Measurements from ENCODE around the gene ADRB1. TPM values are rescaled to one million over a fixed set of nuclear protein-coding genes. Genes with fewer than 3 reads are reported as not detected.

Gene ADRB1
- total RNA-seq, 3 donors from 2014 or later: 0.66 to 2.4 (median 1.3) TPM

- Histone ChIP-seq H3K27me3 (peaks cover 0 to 20% of the 10 kb centered on the region in 2 donors), H3K36me3 (no peaks in the 10 kb centered on the region), H3K4me3 (no peak overlapping the region), H3K9me3 (no peaks in the 10 kb centered on the region), H3K27ac (no peak overlapping the region), H3K4me1 (no peaks in the 10 kb centered on the region)
- DNase-seq (ENCODE audit: low spot score in 2 of 2): no peak
- intact Hi-C loops (cut with DNase I; ENCODE audit: low total_unique reads): no loop called here
- TF ChIP-seq, protein P1, sequence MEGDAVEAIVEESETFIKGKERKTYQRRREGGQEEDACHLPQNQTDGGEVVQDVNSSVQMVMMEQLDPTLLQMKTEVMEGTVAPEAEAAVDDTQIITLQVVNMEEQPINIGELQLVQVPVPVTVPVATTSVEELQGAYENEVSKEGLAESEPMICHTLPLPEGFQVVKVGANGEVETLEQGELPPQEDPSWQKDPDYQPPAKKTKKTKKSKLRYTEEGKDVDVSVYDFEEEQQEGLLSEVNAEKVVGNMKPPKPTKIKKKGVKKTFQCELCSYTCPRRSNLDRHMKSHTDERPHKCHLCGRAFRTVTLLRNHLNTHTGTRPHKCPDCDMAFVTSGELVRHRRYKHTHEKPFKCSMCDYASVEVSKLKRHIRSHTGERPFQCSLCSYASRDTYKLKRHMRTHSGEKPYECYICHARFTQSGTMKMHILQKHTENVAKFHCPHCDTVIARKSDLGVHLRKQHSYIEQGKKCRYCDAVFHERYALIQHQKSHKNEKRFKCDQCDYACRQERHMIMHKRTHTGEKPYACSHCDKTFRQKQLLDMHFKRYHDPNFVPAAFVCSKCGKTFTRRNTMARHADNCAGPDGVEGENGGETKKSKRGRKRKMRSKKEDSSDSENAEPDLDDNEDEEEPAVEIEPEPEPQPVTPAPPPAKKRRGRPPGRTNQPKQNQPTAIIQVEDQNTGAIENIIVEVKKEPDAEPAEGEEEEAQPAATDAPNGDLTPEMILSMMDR (IDR thresholded peaks at IDR 0.05): no peak
- no peak for TF ChIP-seq POLR2A (IDR thresholded peaks at IDR 0.05)
- TF ChIP-seq POLR2AphosphoS5 (IDR thresholded peaks at IDR 0.05): no peak
Measured at GRCh38 chr10:114038819-114039218, 4.8 kb upstream of the ADRB1 start.

DNA sequence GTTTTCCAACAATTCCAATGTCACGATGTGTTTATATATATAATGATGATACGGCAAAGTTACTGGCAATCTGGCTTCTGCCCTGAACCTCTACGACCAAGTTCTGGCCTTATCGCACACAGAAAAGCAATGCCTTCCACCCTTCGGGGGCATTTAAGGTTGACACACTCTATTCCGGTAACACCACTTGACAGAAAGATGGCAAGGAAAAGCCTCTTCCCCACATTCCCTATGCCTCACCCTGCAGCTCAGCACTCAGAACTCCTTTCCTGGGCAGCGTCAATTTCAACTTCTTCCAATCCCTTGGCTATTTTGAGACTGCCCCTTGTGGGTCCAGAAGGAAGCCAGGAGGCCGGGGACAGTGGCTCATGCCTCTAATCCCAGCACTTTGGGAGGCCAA is 2.5 kb upstream of the ADRB1 start:
- intact Hi-C loops (cut with DNase I; ENCODE audit: low total_unique reads): no loop called here
- peaks cover 0 to 37% of the 10 kb centered on the region in 2 donors for H3K27me3 ChIP-seq
- H3K4me1 ChIP-seq: no peaks in the 10 kb centered on the region
- H3K9me3 ChIP-seq: no peaks in the 10 kb centered on the region
- no peak for DNase-seq (ENCODE audit: low spot score in 2 of 2)
- no peak overlapping the region for H3K4me3 ChIP-seq
- H3K36me3 ChIP-seq: no peaks in the 10 kb centered on the region
- H3K27ac ChIP-seq: no peak overlapping the region
- TF ChIP-seq, protein P1 (IDR thresholded peaks at IDR 0.05): no peak
- TF ChIP-seq POLR2A (IDR thresholded peaks at IDR 0.05) (no peak), POLR2AphosphoS5 (IDR thresholded peaks at IDR 0.05) (no peak)

DNA sequence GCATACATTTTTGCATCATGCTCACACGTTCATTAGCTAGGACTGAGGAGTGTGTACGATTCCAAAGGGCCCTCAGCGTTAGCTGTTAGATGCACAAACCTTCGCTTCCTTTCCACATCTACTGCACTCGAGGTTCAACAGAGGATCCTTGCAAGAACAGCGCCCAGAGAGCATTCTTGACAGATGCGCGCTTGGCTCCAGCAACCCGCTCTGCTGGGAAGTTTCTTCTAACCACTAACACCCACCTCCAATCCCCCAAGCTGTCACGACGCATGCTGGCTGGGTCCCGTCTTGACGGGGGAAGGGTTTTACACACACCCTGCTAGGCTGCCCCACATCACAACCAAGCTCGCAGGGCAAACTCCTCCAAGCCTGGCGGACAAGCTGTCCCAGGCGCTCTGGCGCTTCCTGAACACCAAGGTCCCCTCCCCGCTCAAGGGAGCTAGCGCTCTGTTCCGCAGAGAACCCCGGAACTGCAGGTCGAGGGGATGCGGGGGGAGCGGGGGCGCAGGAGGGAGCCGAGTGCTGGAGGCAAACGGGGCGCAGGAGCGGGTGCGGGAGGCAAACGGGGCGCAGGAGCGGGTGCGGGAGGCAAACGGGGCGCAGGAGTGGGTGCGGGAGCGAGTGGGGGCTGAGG is 653 bp upstream of the ADRB1 start:
- no peak for DNase-seq (ENCODE audit: low spot score in 2 of 2)
- TF ChIP-seq POLR2A (IDR thresholded peaks at IDR 0.05) (no peak), POLR2AphosphoS5 (IDR thresholded peaks at IDR 0.05) (no peak)
- TF ChIP-seq, protein P1 (IDR thresholded peaks at IDR 0.05): no peak
- no peaks in the 10 kb centered on the region for H3K9me3 ChIP-seq
- intact Hi-C loops (cut with DNase I; ENCODE audit: low total_unique reads): no loop called here
- no peaks in the 10 kb centered on the region for H3K36me3 ChIP-seq
- peaks cover 0 to 44% of the 10 kb centered on the region in 2 donors for H3K27me3 ChIP-seq
- H3K4me1 ChIP-seq: no peaks in the 10 kb centered on the region
- H3K4me3 ChIP-seq: peak overlapping the region; percentile 49 to 70 (median 56)
- peak overlapping the region in 1 of 2 donors; percentile 61 for H3K27ac ChIP-seq

DNA sequence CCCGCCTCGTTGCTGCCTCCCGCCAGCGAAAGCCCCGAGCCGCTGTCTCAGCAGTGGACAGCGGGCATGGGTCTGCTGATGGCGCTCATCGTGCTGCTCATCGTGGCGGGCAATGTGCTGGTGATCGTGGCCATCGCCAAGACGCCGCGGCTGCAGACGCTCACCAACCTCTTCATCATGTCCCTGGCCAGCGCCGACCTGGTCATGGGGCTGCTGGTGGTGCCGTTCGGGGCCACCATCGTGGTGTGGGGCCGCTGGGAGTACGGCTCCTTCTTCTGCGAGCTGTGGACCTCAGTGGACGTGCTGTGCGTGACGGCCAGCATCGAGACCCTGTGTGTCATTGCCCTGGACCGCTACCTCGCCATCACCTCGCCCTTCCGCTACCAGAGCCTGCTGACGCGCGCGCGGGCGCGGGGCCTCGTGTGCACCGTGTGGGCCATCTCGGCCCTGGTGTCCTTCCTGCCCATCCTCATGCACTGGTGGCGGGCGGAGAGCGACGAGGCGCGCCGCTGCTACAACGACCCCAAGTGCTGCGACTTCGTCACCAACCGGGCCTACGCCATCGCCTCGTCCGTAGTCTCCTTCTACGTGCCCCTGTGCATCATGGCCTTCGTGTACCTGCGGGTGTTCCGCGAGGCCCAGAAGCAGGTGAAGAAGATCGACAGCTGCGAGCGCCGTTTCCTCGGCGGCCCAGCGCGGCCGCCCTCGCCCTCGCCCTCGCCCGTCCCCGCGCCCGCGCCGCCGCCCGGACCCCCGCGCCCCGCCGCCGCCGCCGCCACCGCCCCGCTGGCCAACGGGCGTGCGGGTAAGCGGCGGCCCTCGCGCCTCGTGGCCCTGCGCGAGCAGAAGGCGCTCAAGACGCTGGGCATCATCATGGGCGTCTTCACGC is 825 bp downstream of the ADRB1 start:
- intact Hi-C loops (cut with DNase I; ENCODE audit: low total_unique reads): no loop called here
- TF ChIP-seq, protein P1 (IDR thresholded peaks at IDR 0.05): no peak
- TF ChIP-seq POLR2AphosphoS5 (IDR thresholded peaks at IDR 0.05): no peak
- no peak for TF ChIP-seq POLR2A (IDR thresholded peaks at IDR 0.05)
- H3K9me3 ChIP-seq: no peaks in the 10 kb centered on the region
- peak overlapping the region; percentile 49 to 70 (median 56) for H3K4me3 ChIP-seq
- no peak overlapping the region for H3K27ac ChIP-seq
- peaks cover 0 to 44% of the 10 kb centered on the region in 2 donors for H3K27me3 ChIP-seq
- no peaks in the 10 kb centered on the region for H3K36me3 ChIP-seq
- H3K4me1 ChIP-seq: no peaks in the 10 kb centered on the region
- DNase-seq (ENCODE audit: low spot score in 2 of 2): no peak

Data from breast epithelium (tissue), 4 donors.